GM21825 (cell line): Measurements from ENCODE around the gene OTOG.
"Not testable (repeated sequence)": the region's sequence is repeated elsewhere in the genome, so short reads cannot be mapped to it uniquely, and the experiment has no call there.

Experiments used
- ATAC-seq: cut with Tn5 transposase; IDR thresholded peaks from one replicate; pipeline ENCODE4 v1.9.1; 2021; ENCODE audit warnings: mild to moderate bottlenecking, moderate library complexity; ENCODE audit not compliant: unreplicated experiment

The OTOG gene

GRCh38 chr11:17622711-17623110, 75.7 kb downstream of the OTOG start:
- not testable (repeated sequence) for ATAC-seq

- no peak for ATAC-seq
Observed at GRCh38 chr11:17629113-17629512, 82.1 kb downstream of the OTOG start.

GRCh38 chr11:17630936-17631335, 83.9 kb downstream of the OTOG start:
- ATAC-seq: no peak

DNA sequence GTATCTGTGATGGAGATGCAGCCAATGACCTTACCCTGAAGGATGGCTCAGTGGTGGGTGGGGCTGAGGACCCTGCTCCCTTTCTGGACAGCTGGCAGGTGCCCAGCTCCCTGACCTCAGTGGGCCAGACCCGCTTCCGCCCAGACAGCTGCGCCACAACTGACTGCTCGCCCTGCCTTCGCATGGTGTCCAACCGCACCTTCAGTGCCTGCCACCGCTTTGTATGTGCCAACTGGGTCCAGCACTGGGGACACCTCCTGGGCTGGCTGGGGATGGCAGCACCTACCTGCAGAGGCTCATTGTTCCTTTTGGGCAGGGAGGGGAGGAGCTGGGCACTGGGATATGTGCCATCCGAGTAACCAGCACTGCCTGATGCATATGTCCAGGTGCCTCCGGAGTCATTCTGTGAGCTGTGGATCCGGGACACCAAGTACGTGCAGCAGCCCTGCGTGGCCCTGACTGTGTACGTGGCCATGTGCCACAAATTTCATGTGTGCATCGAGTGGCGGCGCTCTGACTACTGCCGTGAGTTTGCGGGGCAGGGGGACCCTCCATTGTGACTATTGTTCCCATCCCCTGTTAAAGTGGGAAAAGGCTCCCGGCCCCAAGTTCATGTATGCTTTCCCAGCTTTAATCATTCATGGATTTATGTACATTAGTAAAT, 84.8 kb downstream of the OTOG start:
- ATAC-seq: no peak

- ATAC-seq: no peak
Observed at GRCh38 chr11:17633279-17633986, 86.4 kb downstream of the OTOG start.

GRCh38 chr11:17633987-17634775, 87.1 kb downstream of the OTOG start:
- ATAC-seq: no peak

DNA sequence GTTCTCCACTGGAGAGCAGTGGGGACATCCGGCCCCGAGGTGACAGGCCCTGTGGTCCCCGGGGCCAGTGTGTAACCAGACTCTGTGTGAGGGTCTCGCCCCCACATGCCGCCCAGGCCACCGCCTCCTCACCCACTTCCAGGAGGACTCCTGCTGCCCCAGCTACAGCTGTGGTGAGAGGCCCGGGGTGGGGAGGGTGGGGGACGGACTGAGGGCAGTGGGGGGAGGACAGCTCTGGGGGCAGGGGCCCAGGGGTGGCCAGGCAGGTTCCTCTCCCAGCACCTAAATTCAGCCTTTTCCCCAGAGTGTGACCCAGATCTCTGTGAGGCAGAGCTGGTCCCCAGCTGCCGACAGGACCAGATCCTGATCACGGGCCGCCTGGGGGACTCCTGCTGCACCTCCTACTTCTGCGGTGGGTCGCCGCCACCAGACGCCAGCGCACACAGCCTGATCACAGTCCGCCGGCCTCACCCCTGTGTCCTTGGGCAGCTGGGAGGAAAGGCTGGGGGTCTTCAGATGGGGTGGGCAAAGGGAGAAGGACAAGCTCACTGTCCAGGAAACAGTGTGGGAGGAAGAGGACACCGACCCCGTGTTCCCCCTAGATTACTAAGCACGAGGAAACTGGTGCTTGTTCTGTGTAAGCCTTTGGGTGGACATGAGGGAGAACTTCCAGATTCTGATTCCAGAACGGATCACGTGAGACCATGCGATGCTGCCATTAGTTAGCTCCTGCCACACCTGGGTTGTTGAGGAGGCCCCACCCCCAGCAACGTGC, 87.9 kb downstream of the OTOG start:
- ATAC-seq: no peak

GRCh38 chr11:17635551-17635938, 88.5 kb downstream of the OTOG start:
- no peak for ATAC-seq

DNA sequence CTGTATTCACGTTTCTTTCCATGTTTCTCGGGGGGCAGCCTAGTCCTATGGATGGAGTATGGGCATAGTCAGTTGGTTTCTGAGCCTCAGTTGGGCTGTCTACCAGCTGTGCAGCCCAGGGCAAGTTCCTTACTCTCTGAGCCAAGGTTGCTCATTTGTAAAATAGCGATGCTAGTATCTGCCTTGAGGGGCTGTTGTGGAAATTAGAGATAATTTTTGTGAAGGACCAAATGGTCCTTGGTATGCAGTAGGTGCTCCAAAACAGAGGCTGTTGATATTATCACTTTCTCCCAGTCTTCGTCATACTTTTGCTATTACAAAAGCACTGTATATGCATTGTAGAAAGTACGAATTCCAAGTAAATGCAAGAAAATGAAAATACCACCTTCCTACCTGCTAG, 89.7 kb downstream of the OTOG start:
- ATAC-seq: no peak

GRCh38 chr11:17637901-17638300, 90.8 kb downstream of the OTOG start:
- no peak for ATAC-seq

DNA sequence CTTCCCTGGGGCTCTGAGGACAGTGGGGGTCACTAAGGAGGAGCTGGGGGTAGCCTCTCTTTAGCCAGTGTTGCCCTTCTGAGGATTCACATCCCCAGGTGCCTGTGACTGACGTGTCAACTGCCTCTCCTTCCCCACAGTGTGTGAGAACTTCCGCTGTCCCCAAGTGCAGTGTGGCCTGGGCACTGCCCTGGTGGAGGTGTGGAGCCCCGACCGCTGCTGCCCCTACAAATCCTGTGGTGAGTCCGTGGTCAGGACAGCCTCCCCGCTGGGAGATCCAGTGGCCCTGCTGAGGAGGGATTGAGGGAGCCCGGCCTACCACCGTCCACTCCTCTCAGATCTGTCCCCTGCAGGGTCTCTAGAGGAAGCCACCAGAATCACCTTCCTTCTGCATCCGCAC, 91.3 kb downstream of the OTOG start:
- ATAC-seq: no peak

- no peak for ATAC-seq
Observed at GRCh38 chr11:17639091-17639490, 92.0 kb downstream of the OTOG start.

DNA sequence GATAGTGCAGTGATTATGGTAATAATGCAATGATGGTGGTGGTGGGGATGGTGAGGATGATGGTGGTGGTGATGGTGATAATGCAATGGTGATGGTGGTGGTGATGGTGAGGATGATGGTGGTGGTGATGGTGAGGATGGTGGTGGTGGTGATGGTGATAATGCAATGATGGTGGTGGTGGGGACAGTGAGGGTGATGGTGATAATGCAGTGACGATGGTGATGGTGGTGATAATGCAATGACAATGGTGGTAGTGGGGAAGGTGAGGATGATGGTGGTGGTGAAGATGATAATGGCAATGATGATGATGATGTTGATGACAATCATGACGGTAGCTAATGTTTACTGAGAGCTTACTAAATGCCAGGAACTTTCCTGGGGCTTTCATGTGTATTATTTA, 92.7 kb downstream of the OTOG start:
- no peak for ATAC-seq

GRCh38 chr11:17640493-17641164, 93.6 kb downstream of the OTOG start:
- no peak for ATAC-seq

DNA sequence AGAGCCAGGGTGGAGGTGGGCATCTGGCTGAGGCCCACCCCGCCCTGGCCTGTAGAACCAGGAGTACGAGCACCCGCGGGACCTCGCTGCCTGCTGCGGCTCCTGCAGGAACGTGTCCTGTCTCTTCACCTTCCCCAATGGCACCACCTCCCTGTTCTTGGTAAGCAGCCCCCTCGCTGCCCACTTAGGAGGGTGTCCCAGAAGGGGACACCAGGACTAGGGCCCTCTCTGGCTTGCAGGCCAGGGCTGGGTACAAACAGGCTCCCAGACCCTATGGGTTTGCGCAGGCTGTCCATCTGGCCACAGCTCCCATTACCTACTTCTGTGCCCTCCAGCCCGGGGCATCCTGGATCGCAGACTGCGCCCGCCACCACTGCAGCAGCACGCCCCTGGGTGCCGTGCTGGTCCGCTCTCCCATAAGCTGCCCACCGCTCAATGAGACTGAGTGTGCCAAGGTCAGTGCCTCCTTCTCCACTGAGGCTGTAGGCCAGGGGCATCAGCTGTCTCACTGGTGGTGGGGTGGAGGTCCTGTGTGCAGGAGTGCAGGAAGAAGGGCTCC, 94.8 kb downstream of the OTOG start:
- no peak for ATAC-seq

- ATAC-seq: no peak
Observed at GRCh38 chr11:17642370-17642769, 95.3 kb downstream of the OTOG start.

DNA sequence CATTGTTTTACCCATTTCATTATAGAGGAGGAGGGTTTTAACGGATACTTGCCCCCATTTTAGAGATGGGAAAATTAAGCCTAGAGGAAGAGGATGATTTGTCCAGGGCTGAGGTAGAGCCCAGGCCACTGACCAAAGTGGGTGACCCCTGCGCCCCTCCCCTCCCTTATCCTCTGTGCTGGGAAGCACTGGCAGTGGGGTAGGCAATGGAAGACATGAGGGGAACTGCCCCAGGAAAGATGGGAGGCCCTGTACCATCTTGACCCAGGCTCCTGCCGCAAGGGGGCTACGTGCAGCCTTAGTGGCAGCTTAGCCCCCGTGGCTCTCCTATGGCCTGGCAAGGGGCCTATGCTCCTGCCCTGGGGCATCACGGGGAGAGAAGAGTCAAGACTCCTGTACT, 95.9 kb downstream of the OTOG start:
- no peak for ATAC-seq

DNA sequence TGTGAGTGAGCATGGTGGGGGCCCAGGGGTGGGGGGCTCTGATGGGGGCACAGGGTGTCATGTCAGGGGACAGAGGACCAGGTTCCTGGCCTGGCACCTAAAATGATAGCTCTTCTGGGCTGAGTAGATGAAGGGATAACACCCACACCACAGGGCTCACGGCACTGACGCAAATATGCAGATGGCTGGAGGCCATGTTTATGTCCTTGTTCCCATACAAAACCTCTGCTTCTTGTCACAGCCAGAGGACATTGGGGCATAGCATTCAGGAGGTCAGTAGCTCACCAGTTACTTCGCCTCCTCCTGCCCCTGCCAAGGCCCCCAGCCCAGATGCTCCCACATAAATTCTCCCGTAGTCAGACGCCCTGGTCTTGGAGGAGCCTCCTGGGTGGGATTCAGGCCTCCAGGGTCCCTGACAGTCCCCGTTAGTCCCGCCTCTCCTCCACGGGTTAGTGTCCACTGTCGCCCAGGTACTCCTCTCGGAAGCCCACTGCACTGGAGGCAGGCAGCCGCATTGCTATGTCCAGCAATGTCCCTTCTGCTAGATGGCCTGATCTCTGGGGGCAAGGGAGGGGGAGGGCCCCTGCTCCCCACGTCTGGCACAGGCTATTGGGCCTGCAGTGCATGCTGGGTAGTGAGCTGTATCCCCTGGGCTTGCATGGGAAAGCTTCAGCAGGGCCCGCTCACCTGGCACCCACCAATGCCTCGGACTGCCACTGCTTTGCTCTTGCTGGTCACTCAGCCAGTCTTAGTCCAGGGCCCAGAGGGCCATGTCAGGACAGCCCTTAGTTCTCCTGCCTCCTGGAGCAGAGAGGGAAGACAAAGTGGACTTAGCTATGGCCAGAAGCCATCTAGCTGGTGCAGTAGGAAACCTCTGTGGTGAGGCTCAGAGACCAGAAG, 96.7 kb downstream of the OTOG start:
- ATAC-seq: no peak
